WTC11 (cell line): Measurements from ENCODE around the gene AR. TPM values are rescaled to one million over a fixed set of nuclear protein-coding genes. Genes with fewer than 3 reads are reported as not detected.

Source experiments
- ATAC-seq: fragments of 200-7000 bp; cut with Tn5 transposase; 2 replicates; pipeline ENCODE4 v1.10.0; 2021; ENCODE audit warnings: mild to moderate bottlenecking, moderate library complexity
- CTCF ChIA-PET: fragments of 300-600 bp; sonication (Branson Sonifier 250); formaldehyde crosslinking; loops from one replicate; lab custom pipeline; 2021; ENCODE audit warnings: antibody characterized with exemption; lab: Charles Lee
- POLR2A ChIA-PET: fragments of 350-600 bp; sonication (Branson Sonifier 250); formaldehyde crosslinking; loops from one replicate; lab custom pipeline; 2021; ENCODE audit warnings: antibody characterized with exemption; lab: Charles Lee
- DNase-seq: peaks from one replicate; pipeline ENCODE4 v3.0.0; 2021; ENCODE audit warnings: low spot score
- H3K27ac Mint-ChIP-seq: 2 replicates; pipeline ENCODE4 v1.8.0; 2021; ENCODE audit warnings: mixed read lengths
- H3K27me3 Mint-ChIP-seq: 2 replicates; pipeline ENCODE4 v1.8.0; 2021; ENCODE audit warnings: low read depth, mild to moderate bottlenecking, moderate library complexity, mixed read lengths
- H3K36me3 Mint-ChIP-seq: 2 replicates; pipeline ENCODE4 v1.8.0; 2021; ENCODE audit warnings: mixed read lengths
- H3K4me1 Mint-ChIP-seq: 2 replicates; pipeline ENCODE4 v1.8.0; 2022; ENCODE audit warnings: mixed read lengths
- H3K4me3 Mint-ChIP-seq: 2 replicates; pipeline ENCODE4 v1.8.0; 2021; ENCODE audit warnings: mild to moderate bottlenecking, moderate library complexity, mixed read lengths
- H3K9me3 Mint-ChIP-seq: 2 replicates; pipeline ENCODE4 v1.8.0; 2021; ENCODE audit warnings: mixed read lengths
- ESRRA ChIP-seq: sonication (generic); formaldehyde crosslinking; IDR thresholded peaks from 2 replicates; pipeline ENCODE4 v1.8.1; 2022; ENCODE audit warnings: mild to moderate bottlenecking, missing genetic modification reagents, borderline replicate concordance
- FOXP1 ChIP-seq: sonication (generic); formaldehyde crosslinking; IDR thresholded peaks from 2 replicates; pipeline ENCODE4 v1.8.0; 2022; ENCODE audit warnings: missing genetic modification reagents, mild to moderate bottlenecking, moderate library complexity, borderline replicate concordance
- GTF2I ChIP-seq: fragments of 250-450 bp; sonication (Bioruptor Pico); conservative IDR thresholded peaks from 2 replicates; pipeline ENCODE4 v1.4.0; 2021; ENCODE audit warnings: mild to moderate bottlenecking
- JUN ChIP-seq: sonication (generic); formaldehyde crosslinking; IDR thresholded peaks from 2 replicates; pipeline ENCODE4 v1.8.0; 2023; ENCODE audit warnings: mild to moderate bottlenecking, missing genetic modification reagents
- NFATC4 ChIP-seq: fragments of 250-450 bp; sonication (Bioruptor Pico); IDR thresholded peaks from 2 replicates; pipeline ENCODE4 v1.9.0; 2021; ENCODE audit warnings: mild to moderate bottlenecking
- NR2C2 ChIP-seq: sonication (generic); formaldehyde crosslinking; IDR thresholded peaks from 2 replicates; pipeline ENCODE4 v1.8.0; 2022; ENCODE audit warnings: mild to moderate bottlenecking, missing genetic modification reagents
- OVOL2 ChIP-seq: fragments of 250-450 bp; sonication (Bioruptor Pico); IDR thresholded peaks from 2 replicates; pipeline ENCODE4 v1.9.0; 2021; ENCODE audit warnings: mild to moderate bottlenecking, borderline replicate concordance
- ZBTB21 ChIP-seq: sonication (generic); formaldehyde crosslinking; IDR thresholded peaks from 2 replicates; pipeline ENCODE4 v1.8.1; 2023; ENCODE audit warnings: mild to moderate bottlenecking, missing genetic modification reagents, borderline replicate concordance
- ZNF138 ChIP-seq: sonication (generic); formaldehyde crosslinking; conservative IDR thresholded peaks from 2 replicates; pipeline ENCODE4 v1.8.1; 2022; ENCODE audit warnings: mild to moderate bottlenecking, moderate library complexity, missing genetic modification reagents
- ZNF423 ChIP-seq: fragments of 250-450 bp; sonication (Bioruptor Pico); IDR thresholded peaks from 2 replicates; pipeline ENCODE4 v2.1.2; 2022; ENCODE audit warnings: mild to moderate bottlenecking, moderate library complexity
- total RNA-seq: library from RNA; stranded (reverse); gene quantifications from 3 replicates; pipeline ENCODE4 v1.2.3, GENCODE V29; 2021
- TF ChIP-seq, protein P1 (sequence below): fragments of 250-450 bp; sonication (Bioruptor Pico); IDR thresholded peaks from 2 replicates; pipeline ENCODE4 v1.9.0; 2021; ENCODE audit warnings: moderate library complexity, mild to moderate bottlenecking, inconsistent platforms, borderline replicate concordance
- TF ChIP-seq, protein P2 (sequence below): sonication (generic); formaldehyde crosslinking; IDR thresholded peaks from 2 replicates; pipeline ENCODE4 v1.8.0; 2022; ENCODE audit warnings: missing genetic modification reagents

Gene AR
- total RNA-seq, 1 experiment from 2014 or later = 10.3 TPM

DNA sequence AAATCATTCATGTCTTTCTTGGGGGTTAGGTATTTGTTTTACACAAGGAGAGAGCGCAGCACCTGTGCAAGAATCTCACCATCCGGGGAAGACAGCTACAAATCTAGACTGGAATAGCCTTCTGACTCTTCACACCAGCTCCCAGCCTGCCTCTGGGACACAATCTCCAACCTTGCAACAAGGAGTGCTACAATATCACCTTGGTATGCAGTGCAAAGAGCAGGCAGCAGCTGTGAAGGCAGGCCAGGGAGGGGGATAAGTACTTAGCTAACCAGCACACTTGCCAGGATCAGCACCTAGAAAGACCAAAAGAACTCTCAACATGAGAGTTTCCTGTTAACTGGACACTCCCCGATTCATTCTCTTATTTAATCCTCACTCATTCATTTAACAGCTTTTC, 235.3 kb downstream of the AR start:
- DNase-seq (no peak), ATAC-seq (no peak)
- no peak for TF ChIP-seq JUN (CRISPR knock-in tag)
- no peak for TF ChIP-seq ZNF423 (CRISPR knock-in tag)
- TF ChIP-seq ZNF138 (CRISPR knock-in tag) = no peak
- TF ChIP-seq, protein P1, sequence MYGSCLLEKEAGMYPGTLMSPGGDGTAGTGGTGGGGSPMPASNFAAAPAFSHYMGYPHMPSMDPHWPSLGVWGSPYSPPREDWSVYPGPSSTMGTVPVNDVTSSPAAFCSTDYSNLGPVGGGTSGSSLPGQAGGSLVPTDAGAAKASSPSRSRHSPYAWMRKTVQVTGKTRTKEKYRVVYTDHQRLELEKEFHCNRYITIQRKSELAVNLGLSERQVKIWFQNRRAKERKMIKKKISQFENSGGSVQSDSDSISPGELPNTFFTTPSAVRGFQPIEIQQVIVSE = no peak
- TF ChIP-seq, protein P2, sequence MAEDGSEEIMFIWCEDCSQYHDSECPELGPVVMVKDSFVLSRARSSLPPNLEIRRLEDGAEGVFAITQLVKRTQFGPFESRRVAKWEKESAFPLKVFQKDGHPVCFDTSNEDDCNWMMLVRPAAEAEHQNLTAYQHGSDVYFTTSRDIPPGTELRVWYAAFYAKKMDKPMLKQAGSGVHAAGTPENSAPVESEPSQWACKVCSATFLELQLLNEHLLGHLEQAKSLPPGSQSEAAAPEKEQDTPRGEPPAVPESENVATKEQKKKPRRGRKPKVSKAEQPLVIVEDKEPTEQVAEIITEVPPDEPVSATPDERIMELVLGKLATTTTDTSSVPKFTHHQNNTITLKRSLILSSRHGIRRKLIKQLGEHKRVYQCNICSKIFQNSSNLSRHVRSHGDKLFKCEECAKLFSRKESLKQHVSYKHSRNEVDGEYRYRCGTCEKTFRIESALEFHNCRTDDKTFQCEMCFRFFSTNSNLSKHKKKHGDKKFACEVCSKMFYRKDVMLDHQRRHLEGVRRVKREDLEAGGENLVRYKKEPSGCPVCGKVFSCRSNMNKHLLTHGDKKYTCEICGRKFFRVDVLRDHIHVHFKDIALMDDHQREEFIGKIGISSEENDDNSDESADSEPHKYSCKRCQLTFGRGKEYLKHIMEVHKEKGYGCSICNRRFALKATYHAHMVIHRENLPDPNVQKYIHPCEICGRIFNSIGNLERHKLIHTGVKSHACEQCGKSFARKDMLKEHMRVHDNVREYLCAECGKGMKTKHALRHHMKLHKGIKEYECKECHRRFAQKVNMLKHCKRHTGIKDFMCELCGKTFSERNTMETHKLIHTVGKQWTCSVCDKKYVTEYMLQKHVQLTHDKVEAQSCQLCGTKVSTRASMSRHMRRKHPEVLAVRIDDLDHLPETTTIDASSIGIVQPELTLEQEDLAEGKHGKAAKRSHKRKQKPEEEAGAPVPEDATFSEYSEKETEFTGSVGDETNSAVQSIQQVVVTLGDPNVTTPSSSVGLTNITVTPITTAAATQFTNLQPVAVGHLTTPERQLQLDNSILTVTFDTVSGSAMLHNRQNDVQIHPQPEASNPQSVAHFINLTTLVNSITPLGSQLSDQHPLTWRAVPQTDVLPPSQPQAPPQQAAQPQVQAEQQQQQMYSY (CRISPR knock-in tag) = no peak
- no peak for TF ChIP-seq NFATC4 (CRISPR knock-in tag)
- no peak for TF ChIP-seq GTF2I (CRISPR knock-in tag)
- no peak for TF ChIP-seq ZBTB21 (CRISPR knock-in tag)
- TF ChIP-seq OVOL2 (CRISPR knock-in tag) = no peak
- no peak for TF ChIP-seq NR2C2
- no peak for TF ChIP-seq FOXP1 (CRISPR knock-in tag)
- no peak for TF ChIP-seq ESRRA (CRISPR knock-in tag)
- no peak overlapping the region for H3K4me3 Mint-ChIP-seq
- no peaks in the 10 kb centered on the region for H3K36me3 Mint-ChIP-seq
- no peaks in the 10 kb centered on the region; the same call in 1 of the 2 replicates for H3K27me3 Mint-ChIP-seq
- no peaks in the 10 kb centered on the region for H3K4me1 Mint-ChIP-seq
- peaks cover 1% of the 10 kb centered on the region for H3K9me3 Mint-ChIP-seq
- POLR2A ChIA-PET = no interaction called here
- CTCF ChIA-PET = no interaction called here
- no peak overlapping the region for H3K27ac Mint-ChIP-seq
